ENCODE measurements around the gene ARIH1.

ARIH1 gene

DNA sequence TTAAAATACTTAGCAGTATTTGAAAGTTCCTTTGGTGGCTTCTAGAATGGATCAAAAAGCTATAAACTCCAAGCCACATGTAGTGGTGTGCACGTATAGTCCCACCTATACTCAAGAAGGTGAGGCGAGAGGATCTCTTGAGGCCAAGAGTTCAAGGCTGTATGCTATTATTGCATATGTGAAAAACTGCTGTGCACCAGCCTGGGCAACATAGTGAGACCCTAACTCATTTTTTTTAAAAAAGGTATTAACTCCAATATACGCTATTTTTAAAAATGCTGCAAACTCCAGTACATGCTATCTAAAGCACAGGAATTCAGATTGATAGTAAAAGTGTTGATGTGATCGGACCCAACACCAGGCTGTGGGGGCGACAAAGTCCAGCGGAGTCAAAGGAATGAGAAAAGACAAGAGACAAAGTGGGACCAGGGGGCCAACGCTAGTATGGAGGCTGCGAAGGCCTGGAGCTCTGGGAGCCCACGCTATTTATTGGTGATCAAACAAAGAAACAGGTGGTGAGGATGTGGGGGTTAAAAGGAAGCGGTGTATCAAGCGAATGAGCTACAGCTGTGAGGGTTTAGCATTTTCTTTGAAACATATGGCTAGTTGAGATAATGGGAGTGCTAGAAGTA, 66.6 kb downstream of the ARIH1 start:
- DNase-seq (ENCODE audit: low read depth): no peak

DNA sequence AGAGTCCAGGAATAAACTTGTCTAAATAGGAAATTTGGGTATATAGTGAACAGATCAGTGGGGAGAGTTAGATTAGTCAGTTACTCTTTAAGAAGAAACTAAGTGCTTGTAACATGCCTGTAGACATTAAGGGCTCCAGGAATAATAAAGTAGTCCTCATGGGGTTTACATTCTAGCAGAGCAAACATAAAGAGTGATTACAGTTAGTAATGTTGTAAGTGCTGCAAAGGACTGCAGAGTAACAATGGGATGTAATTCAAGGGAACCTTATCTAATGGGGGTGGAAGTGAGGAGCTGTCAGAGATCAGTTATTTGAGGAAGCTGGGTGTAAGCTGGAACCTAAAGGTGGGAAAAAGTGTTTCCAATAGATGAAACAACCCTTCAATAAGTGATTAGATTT, 67.5 kb downstream of the ARIH1 start:
- no peak for DNase-seq (ENCODE audit: low read depth)

DNA sequence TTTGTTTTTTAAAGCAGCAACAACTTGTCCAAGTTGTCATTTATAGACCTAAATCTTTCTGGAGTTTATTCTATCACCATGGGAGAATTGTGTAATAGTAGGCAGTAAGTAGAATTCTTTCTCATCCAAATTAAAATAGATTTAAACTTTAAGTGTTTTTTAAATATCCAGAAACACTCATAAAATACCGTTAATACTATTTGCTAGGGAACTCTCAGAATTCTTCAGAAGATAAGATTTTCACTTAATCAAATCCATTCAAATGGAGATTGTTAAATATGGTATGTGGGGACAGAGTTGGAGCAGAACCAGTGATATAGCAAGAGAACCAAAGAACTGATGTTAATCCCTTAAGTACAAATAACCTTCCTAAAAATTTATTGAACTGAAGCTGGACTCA, 71.0 kb downstream of the ARIH1 start:
- DNase-seq (ENCODE audit: low read depth): no peak

- DNase-seq (ENCODE audit: low read depth): no peak
Measured at GRCh38 chr15:72554471-72555425, 80.6 kb downstream of the ARIH1 start.

DNA sequence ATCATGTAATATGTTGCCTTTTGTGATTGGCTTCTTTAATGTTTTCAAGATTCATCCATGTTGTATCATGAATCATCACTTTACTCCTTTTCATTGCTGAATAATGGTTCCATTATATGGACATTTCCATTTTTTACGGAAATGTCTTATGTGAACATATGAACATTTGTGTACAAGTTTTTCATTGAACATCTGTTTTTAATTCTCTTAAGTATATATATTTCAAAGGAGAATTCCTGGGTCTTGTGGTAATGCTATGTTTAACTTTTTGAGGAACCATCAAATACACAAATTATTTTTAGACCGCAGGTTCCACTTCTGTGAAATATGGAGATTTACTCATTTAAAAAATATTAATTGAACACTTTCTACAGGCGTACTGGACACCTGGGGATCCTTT, 85.7 kb downstream of the ARIH1 start:
- no peak for DNase-seq (ENCODE audit: low read depth)

DNA sequence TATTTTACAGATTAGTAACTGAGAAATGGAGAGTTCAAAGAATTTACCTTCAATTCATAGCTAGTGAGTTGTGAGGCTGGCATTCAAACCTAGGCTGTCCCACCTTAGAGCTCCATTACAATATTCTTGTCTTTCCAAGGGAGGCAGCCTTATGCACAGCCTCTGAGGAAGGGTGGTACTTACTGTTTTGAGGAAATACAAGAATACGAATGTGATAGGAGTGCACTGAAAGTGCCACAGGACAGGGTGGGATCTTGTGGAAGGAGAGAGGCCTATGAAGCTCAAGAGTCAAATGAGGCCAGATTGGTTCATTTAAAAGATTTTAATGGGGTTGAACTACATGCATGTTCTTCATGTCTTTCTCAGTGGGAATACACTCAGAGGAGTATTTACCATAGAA, 86.3 kb downstream of the ARIH1 start:
- no peak for DNase-seq (ENCODE audit: low read depth)

DNA sequence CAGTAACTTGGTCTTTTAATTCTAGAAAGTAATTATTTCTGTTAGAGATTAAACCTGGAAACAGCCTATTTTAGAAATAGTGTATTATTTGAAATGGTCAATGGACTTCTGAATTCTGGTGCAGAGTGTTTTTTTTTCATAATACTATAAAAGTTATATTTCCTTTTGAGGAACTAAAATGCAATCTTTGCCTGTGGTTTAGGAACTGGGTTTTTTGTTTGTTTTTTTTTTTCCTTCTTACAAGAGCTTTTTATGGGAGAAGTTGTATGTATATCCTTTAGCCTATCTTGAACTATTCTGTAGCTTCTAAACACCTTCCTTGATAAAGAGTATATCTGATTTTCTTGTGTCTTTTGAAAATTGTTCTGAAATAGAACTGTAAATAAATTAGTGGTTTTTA, 88.3 kb downstream of the ARIH1 start:
- no peak for DNase-seq (ENCODE audit: low read depth)

- DNase-seq (ENCODE audit: low read depth): no peak
Measured at GRCh38 chr15:72562878-72563277, 88.7 kb downstream of the ARIH1 start.

DNA sequence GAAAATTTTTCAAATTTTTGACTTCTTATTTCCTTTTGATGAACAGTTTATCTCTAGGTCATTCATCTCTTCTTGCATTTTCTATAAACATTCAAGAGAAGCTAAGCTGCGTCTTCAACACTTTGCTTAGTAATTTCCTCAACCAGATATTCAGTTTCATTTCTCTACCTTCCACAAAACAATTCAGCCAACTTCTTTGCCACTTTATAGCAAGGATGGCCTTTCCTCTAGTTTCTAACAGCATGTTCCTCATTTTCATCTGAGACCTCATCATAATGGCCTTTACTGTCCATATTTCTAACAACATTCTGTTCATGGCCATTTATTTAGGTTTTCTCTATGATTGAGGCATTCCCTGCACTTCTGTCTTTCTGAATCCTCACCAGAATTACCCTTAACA, 90.0 kb downstream of the ARIH1 start:
- no peak for DNase-seq (ENCODE audit: low read depth)

- DNase-seq (ENCODE audit: low read depth): no peak
Measured at GRCh38 chr15:72566973-72567372, 92.8 kb downstream of the ARIH1 start.

DNA sequence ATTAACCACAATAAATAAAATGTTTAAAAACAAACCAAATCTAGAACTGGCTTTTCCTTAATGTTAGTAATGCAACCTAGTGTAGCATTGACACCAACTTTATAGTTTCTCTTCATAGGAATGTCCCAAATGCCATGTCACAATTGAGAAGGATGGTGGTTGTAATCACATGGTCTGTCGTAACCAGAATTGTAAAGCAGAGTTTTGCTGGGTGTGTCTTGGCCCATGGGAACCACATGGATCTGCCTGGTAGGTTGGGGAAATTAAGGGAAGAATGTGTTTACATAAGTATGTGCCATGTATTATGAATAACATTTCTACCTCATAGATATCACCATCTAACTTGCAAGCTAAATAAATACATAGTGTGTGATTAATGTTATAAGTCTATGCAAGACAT, 95.9 kb downstream of the ARIH1 start:
- no peak for DNase-seq (ENCODE audit: low read depth)

- no peak for DNase-seq (ENCODE audit: low read depth)
Measured at GRCh38 chr15:72579814-72580213, 105.7 kb downstream of the ARIH1 start.

- no peak for DNase-seq (ENCODE audit: low read depth)
Measured at GRCh38 chr15:72584006-72584405, 109.9 kb downstream of the ARIH1 start.

DNA sequence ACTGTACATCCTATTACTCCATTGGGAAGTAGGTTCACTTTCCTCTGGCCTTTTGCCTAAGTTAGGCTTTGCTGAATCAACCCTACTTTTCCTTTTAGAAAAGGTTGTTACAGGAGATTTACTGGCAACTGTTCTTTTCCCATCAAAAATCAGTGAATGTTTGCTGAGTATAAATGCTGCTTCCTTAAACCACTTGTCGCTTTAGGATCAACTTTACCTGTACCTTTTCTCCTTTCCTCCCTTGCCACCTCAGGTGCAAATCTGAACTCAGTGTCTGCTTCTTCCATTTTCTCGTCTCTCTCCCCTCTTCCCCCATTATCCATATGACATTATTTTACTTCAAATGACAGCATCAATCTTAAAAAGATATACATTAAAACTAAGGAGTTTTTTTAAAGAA, 110.9 kb downstream of the ARIH1 start:
- no peak for DNase-seq (ENCODE audit: low read depth)

DNA sequence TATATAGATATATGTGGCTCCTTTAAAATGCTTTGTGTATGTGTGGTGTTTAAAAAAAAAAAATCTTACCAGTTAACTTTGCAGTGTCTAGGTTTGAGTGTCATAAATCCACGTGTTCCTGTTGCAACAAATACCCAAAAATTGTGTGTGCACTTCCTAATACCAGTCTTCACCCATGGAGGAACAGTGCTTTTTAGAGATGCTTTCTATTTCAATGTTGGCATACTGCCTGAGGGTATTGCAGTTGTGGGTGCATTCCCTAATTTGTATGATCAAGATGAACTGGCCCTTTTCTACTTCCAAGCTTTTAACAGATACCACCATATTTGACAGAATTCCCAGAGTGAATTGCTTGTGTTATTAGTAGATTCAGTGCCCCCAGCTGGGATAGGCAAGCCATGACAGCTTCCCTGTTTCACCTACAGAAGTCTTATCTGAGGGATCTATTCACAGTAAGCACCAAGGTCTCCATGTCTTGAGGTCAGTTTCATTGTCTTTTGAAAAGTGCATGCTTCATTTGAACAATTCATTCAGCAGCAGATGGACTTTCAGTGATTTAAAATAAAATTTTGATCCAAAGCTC, 111.4 kb downstream of the ARIH1 start:
- no peak for DNase-seq (ENCODE audit: low read depth)

GRCh38 chr15:72588096-72588495, 114.0 kb downstream of the ARIH1 start:
- DNase-seq (ENCODE audit: low read depth): no peak

DNA sequence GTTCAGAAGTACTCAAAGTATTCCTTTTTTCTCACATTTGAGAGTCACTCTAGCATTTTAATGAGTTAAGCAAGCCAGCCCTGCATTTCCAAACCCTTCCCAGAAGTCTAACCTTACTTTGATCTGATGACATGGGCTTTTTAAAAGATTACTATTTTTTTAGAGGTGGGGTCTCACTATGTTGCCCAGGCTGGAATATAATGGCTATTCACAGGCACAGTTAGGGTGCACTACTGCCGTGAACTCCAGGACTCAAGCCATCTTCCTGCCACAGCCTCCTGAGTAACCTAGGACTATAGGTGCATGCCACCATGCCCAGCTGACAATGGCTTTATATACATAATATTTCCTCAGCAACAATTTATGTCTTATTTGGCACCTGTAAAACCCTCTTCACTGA, 116.3 kb downstream of the ARIH1 start:
- DNase-seq (ENCODE audit: low read depth): no peak

- DNase-seq (ENCODE audit: low read depth): no peak
Measured at GRCh38 chr15:72591361-72591760, 117.2 kb downstream of the ARIH1 start.

GRCh38 chr15:72592097-72592496, 118.0 kb downstream of the ARIH1 start:
- DNase-seq (ENCODE audit: low read depth): no peak

GRCh38 chr15:72592676-72593075, 118.5 kb downstream of the ARIH1 start:
- DNase-seq (ENCODE audit: low read depth): no peak

- no peak for DNase-seq (ENCODE audit: low read depth)
Measured at GRCh38 chr15:72593838-72594237, 119.7 kb downstream of the ARIH1 start.

GRCh38 chr15:72599855-72600464, 125.8 kb downstream of the ARIH1 start:
- DNase-seq (ENCODE audit: low read depth): peak; percentile 17

GRCh38 chr15:72604794-72605193, 130.7 kb downstream of the ARIH1 start:
- DNase-seq (ENCODE audit: low read depth): no peak

All from CMK (cell line).